H1 (cell line): ENCODE measurements around the gene CDYL2. TPM values are rescaled to one million over a fixed set of nuclear protein-coding genes. Genes with fewer than 3 reads are reported as not detected.

Source experiments
- CTCF ChIA-PET: fragments of 300-600 bp; sonication (Branson Sonifier 250); formaldehyde crosslinking; loops from one replicate; lab custom pipeline; 2021; ENCODE audit not compliant: partially characterized antibody; lab: Charles Lee
- POLR2A ChIA-PET: fragments of 300-600 bp; sonication (Branson Sonifier 250); formaldehyde crosslinking; loops from one replicate; lab custom pipeline; 2021; ENCODE audit warnings: inconsistent platforms; ENCODE audit not compliant: partially characterized antibody; lab: Charles Lee
- DNase-seq, 2 experiments: peaks; one replicate each; pipeline versions ENCODE4 v3.0.0 to v3.0.0-alpha.2; 2010 to 2022; ENCODE audit warnings: low spot score in 2 of 2, low read depth in 1 of 2, mixed read lengths in 1 of 2
- FAIRE-seq: peaks from 2 replicates; lab custom pipeline; 2011; peaks lifted over from hg19 to GRCh38; lab: Jason Lieb, UNC
- H2AFZ ChIP-seq: 2 replicates; pipeline ENCODE4 v1.8.1; 2012; ENCODE audit warnings: low read length, inconsistent platforms
- H2AK5ac ChIP-seq: 2 replicates; pipeline ENCODE4 v1.6.1; 2013; ENCODE audit warnings: low read depth, low read length
- H2BK120ac ChIP-seq: replicated peaks from 2 replicates; pipeline ENCODE3; 2013; ENCODE audit warnings: low read depth, low read length, inconsistent platforms
- H2BK12ac ChIP-seq: 2 replicates; pipeline ENCODE4 v1.6.1; 2013; ENCODE audit warnings: low read depth, low read length
- H2BK15ac ChIP-seq: 2 replicates; pipeline ENCODE4 v1.6.1; 2013; ENCODE audit warnings: low read length
- H2BK20ac ChIP-seq: 2 replicates; pipeline ENCODE4 v1.6.1; 2013; ENCODE audit warnings: low read length
- H2BK5ac ChIP-seq: 2 replicates; pipeline ENCODE4 v1.6.1; 2013; ENCODE audit warnings: low read depth, low read length
- H3K14ac ChIP-seq: 2 replicates; pipeline ENCODE4 v1.6.1; 2013; ENCODE audit warnings: inconsistent platforms; ENCODE audit not compliant: insufficient read length
- H3K18ac ChIP-seq: 2 replicates; pipeline ENCODE4 v1.6.1; 2013; ENCODE audit warnings: low read length; ENCODE audit errors: extremely low read depth
- H3K23ac ChIP-seq: 2 replicates; pipeline ENCODE4 v1.6.1; 2013; ENCODE audit warnings: inconsistent platforms; ENCODE audit not compliant: insufficient read length
- H3K23me2 ChIP-seq: 2 replicates; pipeline ENCODE4 v1.6.1; 2013; ENCODE audit warnings: low read depth, low read length
- H3K27ac ChIP-seq: 2 replicates; pipeline ENCODE4 v1.6.1; 2011; ENCODE audit warnings: low read depth, low read length, inconsistent platforms
- H3K27me3 ChIP-seq, 4 experiments: replicated peaks in 1 of 4; 1 replicate in 1 of 4; 2 replicates in 3 of 4; pipeline versions ENCODE4 v1.6.1 to v1.8.1; 2011 to 2013; ENCODE audit warnings: low read length in 3 of 4, mild to moderate bottlenecking in 3 of 4, inconsistent platforms in 2 of 4, mixed read lengths in 2 of 4, moderate library complexity in 1 of 4; ENCODE audit not compliant: control insufficient read depth in 3 of 4, insufficient read depth in 3 of 4; ENCODE audit errors: extremely low read depth in 1 of 4
- H3K36me3 ChIP-seq, 4 experiments: 2 replicates each; pipeline versions ENCODE4 v1.6.1 to v1.8.1; 2011 to 2013; ENCODE audit warnings: mild to moderate bottlenecking in 4 of 4, low read length in 3 of 4, moderate library complexity in 2 of 4, control low read depth in 1 of 4, inconsistent platforms in 1 of 4; ENCODE audit not compliant: insufficient read depth in 4 of 4, control insufficient read depth in 2 of 4
- H3K4ac ChIP-seq: replicated peaks from 2 replicates; pipeline ENCODE3; 2013; ENCODE audit warnings: low read length, low read depth, mixed read lengths, inconsistent platforms; ENCODE audit not compliant: insufficient read length
- H3K4me1 ChIP-seq, 4 experiments: replicated peaks in 1 of 4; 1 replicate in 1 of 4; 2 replicates in 3 of 4; pipeline versions ENCODE4 v1.6.1 to v1.8.1; 2011 to 2013; ENCODE audit warnings: low read length in 3 of 4, inconsistent platforms in 2 of 4, mixed read lengths in 1 of 4; ENCODE audit not compliant: insufficient read depth in 4 of 4, control insufficient read depth in 3 of 4
- H3K4me2 ChIP-seq, 2 experiments: 2 replicates each; pipeline versions ENCODE4 v1.6.1 to v1.8.1; 2011 to 2013; ENCODE audit warnings: low read depth in 2 of 2, low read length in 2 of 2, control low read depth in 1 of 2, inconsistent platforms in 1 of 2, mild to moderate bottlenecking in 1 of 2; ENCODE audit not compliant: insufficient read depth in 1 of 2
- H3K4me3 ChIP-seq, 4 experiments: fragments of 200-600, 300-600 bp in 1 of 4; sonication (generic), shearing (Covaris generic), sonication (Bioruptor Twin) in 1 of 4; 2 replicates each; pipeline versions ENCODE4 v1.5.1 to v1.8.1; 2011 to 2016; ENCODE audit warnings: low read length in 4 of 4, low read depth in 3 of 4, control low read depth in 2 of 4, inconsistent platforms in 2 of 4, mild to moderate bottlenecking in 2 of 4, mixed read lengths in 1 of 4, moderate library complexity in 1 of 4; ENCODE audit not compliant: insufficient read depth in 2 of 4; ENCODE audit errors: extremely low read depth in 1 of 4
- H3K56ac ChIP-seq: replicated peaks from 2 replicates; pipeline ENCODE3; 2013; ENCODE audit warnings: low read depth, mild to moderate bottlenecking, mixed read lengths, low read length, inconsistent platforms; ENCODE audit not compliant: insufficient read length
- H3K79me1 ChIP-seq: 2 replicates; pipeline ENCODE4 v1.6.1; 2013; ENCODE audit warnings: low read depth, low read length, control low read depth
- H3K79me2 ChIP-seq, 2 experiments: 2 replicates each; pipeline versions ENCODE4 v1.6.1 to v1.8.1; 2012 to 2013; ENCODE audit warnings: low read length in 2 of 2, mild to moderate bottlenecking in 2 of 2, inconsistent platforms in 1 of 2; ENCODE audit not compliant: insufficient read depth in 2 of 2, control insufficient read depth in 1 of 2
- H3K9ac ChIP-seq, 4 experiments: replicated peaks in 1 of 4; 1 replicate in 1 of 4; 2 replicates in 3 of 4; pipeline versions ENCODE4 v1.6.1 to v1.8.1; 2011 to 2013; ENCODE audit warnings: low read depth in 3 of 4, low read length in 3 of 4, control low read depth in 2 of 4, mild to moderate bottlenecking in 2 of 4, moderate library complexity in 2 of 4, inconsistent platforms in 1 of 4; ENCODE audit errors: extremely low read depth in 1 of 4
- H3K9me3 ChIP-seq, 2 experiments: 2 replicates each; pipeline versions ENCODE4 v1.6.1 to v1.8.1; 2012 to 2013; ENCODE audit warnings: mild to moderate bottlenecking in 2 of 2, moderate library complexity in 2 of 2, control low read depth in 1 of 2, inconsistent platforms in 1 of 2, low read depth in 1 of 2, low read length in 1 of 2, mixed read lengths in 1 of 2; ENCODE audit not compliant: insufficient read depth in 2 of 2
- H4K20me1 ChIP-seq, 2 experiments: replicated peaks in 1 of 2; 2 replicates each; pipeline versions ENCODE3 to v1.8.1; 2011 to 2013; ENCODE audit warnings: inconsistent platforms in 2 of 2, low read length in 2 of 2, mild to moderate bottlenecking in 1 of 2; ENCODE audit not compliant: insufficient read depth in 2 of 2, control insufficient read depth in 1 of 2
- H4K5ac ChIP-seq: 2 replicates; pipeline ENCODE4 v1.6.1; 2013; ENCODE audit warnings: low read length, low read depth, mixed read lengths, inconsistent platforms; ENCODE audit not compliant: insufficient read length
- H4K8ac ChIP-seq: 2 replicates; pipeline ENCODE4 v1.8.0; 2013; ENCODE audit warnings: mild to moderate bottlenecking, moderate library complexity, low read length, inconsistent platforms; ENCODE audit not compliant: insufficient read depth; ENCODE audit errors: extremely low read depth
- H4K91ac ChIP-seq: replicated peaks from 2 replicates; pipeline ENCODE3; 2013; ENCODE audit warnings: low read length, mixed read lengths, inconsistent platforms; ENCODE audit not compliant: insufficient read length
- ASH2L ChIP-seq: fragments of 200-600, 300-600 bp; sonication (generic); IDR thresholded peaks from one replicate; pipeline ENCODE4 v1.7.1; 2017; ENCODE audit warnings: low read length
- BACH1 ChIP-seq: IDR thresholded peaks from 2 replicates; pipeline ENCODE4 v1.6.1; 2012; ENCODE audit warnings: low read length, improper control_type of control experiment
- CBX8 ChIP-seq: fragments of 300-800, 300-1000 bp; sonication (generic); IDR thresholded peaks from 2 replicates; pipeline ENCODE4 v1.7.1; 2016; ENCODE audit warnings: low read depth, low read length, borderline replicate concordance
- NANOG ChIP-seq: IDR thresholded peaks from 2 replicates; pipeline ENCODE4 v1.6.1; 2011; ENCODE audit warnings: low read length, low read depth, mild to moderate bottlenecking, inconsistent platforms; ENCODE audit not compliant: insufficient read depth, poor library complexity, severe bottlenecking
- SRF ChIP-seq: IDR thresholded peaks from 2 replicates; pipeline ENCODE4 v1.6.1; 2011; ENCODE audit warnings: mild to moderate bottlenecking, low read depth, low read length, moderate library complexity
- TBP ChIP-seq: IDR thresholded peaks from 2 replicates; pipeline ENCODE4 v1.6.1; 2011; ENCODE audit warnings: low read depth, low read length, improper control_type of control experiment
- WGBS, 2 experiments: shearing (Covaris generic) in 1 of 2; methylation state at CpG; one replicate each; pipeline versions ENCODE4 v1.1.6 to v1.1.7; 2013 to 2015; ENCODE audit warnings: low lambda C conversion rate in 2 of 2, mixed read lengths in 2 of 2, inconsistent platforms in 1 of 2, low coverage in 1 of 2, missing lambda C conversion rate in 1 of 2; ENCODE audit not compliant: insufficient replicate concordance in 2 of 2, insufficient coverage in 1 of 2, insufficient read length in 1 of 2; ENCODE audit errors: extremely low coverage in 1 of 2, missing lambda C conversion rate in 1 of 2; 5-methylcytosine and 5-hydroxymethylcytosine counted together
- polyA plus RNA-seq, 7 experiments: library from polyadenylated mRNA; depleted of rRNA in 3 of 7; stranded (reverse) in 5 of 7; unstranded in 2 of 7; fragments of >200 nt in 5 of 7; fragments of 200-250 nt in 2 of 7; gene quantifications; 1 replicate in 5 of 7; 2 replicates in 1 of 7; 4 replicates in 1 of 7; pipeline versions ENCODE4 v1.2.1 to v1.2.3, GENCODE V29; 2011 to 2013; ENCODE audit warnings: missing spikeins in 2 of 7, mixed read lengths in 2 of 7
- total RNA-seq: library from RNA; stranded (reverse); fragmentation: NEBNext Ultra II Directional; extraction: Animal tissue kit (Norgen Biotek cat#: 25700); gene quantifications from 2 replicates; pipeline ENCODE4 v1.2.1, GENCODE V29; 2021

The CDYL2 gene
- total and polyA plus RNA-seq, 2 of the 8 experiments (the other 6 are each of a cell fraction or from before 2014, with no cell fraction given), result 0.33 to 5.3 TPM

GRCh38 chr16:80607204-80607603 lies 197.2 kb downstream of the CDYL2 start:
- H2BK20ac ChIP-seq, result no peak overlapping the region
- no peak overlapping the region for H2AFZ ChIP-seq

More at GRCh38 chr16:80607204-80607603, 197.2 kb downstream of the CDYL2 start:
- 70% methylated on average over 6 of the region's 6 CpGs; no CpG with 5 or more reads in 1 of the 2 experiments for WGBS, 2 experiments
- Histone ChIP-seq H3K4me2 (no peak overlapping the region), H4K20me1 (no peaks in the 10 kb centered on the region), H3K23me2 (no peaks in the 10 kb centered on the region), H3K4me3 (no peak overlapping the region), H3K4me1 (no peaks in the 10 kb centered on the region), H4K91ac (no peak overlapping the region), H3K27ac (no peak overlapping the region), H3K79me2 (no peaks in the 10 kb centered on the region), H4K8ac (no peak overlapping the region), H3K9me3 (peaks cover 16 to 64% of the 10 kb centered on the region in 2 experiments; a peak in 3 of 4 replicates), H2BK120ac (no peak overlapping the region), H3K4ac (no peak overlapping the region), H3K56ac (no peak overlapping the region), H2BK5ac (no peak overlapping the region), H2BK12ac (no peak overlapping the region), H2BK15ac (no peak overlapping the region), H4K5ac (no peak overlapping the region), H3K23ac (no peak overlapping the region), H3K36me3 (no peaks in the 10 kb centered on the region; a peak in 1 of 8 replicates), H3K79me1 (no peaks in the 10 kb centered on the region), H2AK5ac (no peak overlapping the region), H3K27me3 (no peaks in the 10 kb centered on the region), H3K9ac (no peak overlapping the region), H3K14ac (no peak overlapping the region), H3K18ac (no peak overlapping the region)
- CTCF ChIA-PET, result no interaction called here
- FAIRE-seq (no peak), DNase-seq (no peak)
- TF ChIP-seq SRF, result no peak
- TF ChIP-seq CBX8, result no peak
- no peak for TF ChIP-seq NANOG
- TF ChIP-seq TBP, result no peak
- no peak for TF ChIP-seq ASH2L
- TF ChIP-seq BACH1, result no peak
- POLR2A ChIA-PET, result no interaction called here
